Measurements from ENCODE around the gene GPC6. TPM values are rescaled to one million over a fixed set of nuclear protein-coding genes. Genes with fewer than 3 reads are reported as not detected.
A peak's percentile ranks its signal among the peaks of the same experiment; 100 is the strongest.

The GPC6 gene
- total and polyA plus RNA-seq, 12 donors: 0.15 to 5.4 (median 2.5) TPM

GRCh38 chr13:93861818-93862217, 635.2 kb downstream of the GPC6 start:
- ATAC-seq: peak in 5 of 8 donors; percentile 51 to 95 (median 62)
- TF ChIP-seq, protein P1, sequence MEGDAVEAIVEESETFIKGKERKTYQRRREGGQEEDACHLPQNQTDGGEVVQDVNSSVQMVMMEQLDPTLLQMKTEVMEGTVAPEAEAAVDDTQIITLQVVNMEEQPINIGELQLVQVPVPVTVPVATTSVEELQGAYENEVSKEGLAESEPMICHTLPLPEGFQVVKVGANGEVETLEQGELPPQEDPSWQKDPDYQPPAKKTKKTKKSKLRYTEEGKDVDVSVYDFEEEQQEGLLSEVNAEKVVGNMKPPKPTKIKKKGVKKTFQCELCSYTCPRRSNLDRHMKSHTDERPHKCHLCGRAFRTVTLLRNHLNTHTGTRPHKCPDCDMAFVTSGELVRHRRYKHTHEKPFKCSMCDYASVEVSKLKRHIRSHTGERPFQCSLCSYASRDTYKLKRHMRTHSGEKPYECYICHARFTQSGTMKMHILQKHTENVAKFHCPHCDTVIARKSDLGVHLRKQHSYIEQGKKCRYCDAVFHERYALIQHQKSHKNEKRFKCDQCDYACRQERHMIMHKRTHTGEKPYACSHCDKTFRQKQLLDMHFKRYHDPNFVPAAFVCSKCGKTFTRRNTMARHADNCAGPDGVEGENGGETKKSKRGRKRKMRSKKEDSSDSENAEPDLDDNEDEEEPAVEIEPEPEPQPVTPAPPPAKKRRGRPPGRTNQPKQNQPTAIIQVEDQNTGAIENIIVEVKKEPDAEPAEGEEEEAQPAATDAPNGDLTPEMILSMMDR (IDR thresholded peaks at IDR 0.05): no peak
- Histone ChIP-seq H3K9me3 (no peaks in the 10 kb centered on the region), H3K27ac (no peak overlapping the region), H3K27me3 (no peaks in the 10 kb centered on the region), H3K4me1 (peaks cover 0 to 7% (median 0%) of the 10 kb centered on the region in 9 donors), H3K4me3 (no peak overlapping the region), H3K36me3 (no peaks in the 10 kb centered on the region)
- DNase-seq: no peak
- WGBS, 2 donors: 28 to 33% methylated on average over 4 of the region's 4 CpGs
- intact Hi-C loops (cut with DNase I): no loop called here

GRCh38 chr13:93862259-93862658, 635.7 kb downstream of the GPC6 start:
- H3K27ac ChIP-seq: no peak overlapping the region
- intact Hi-C loops (cut with DNase I): no loop called here

GRCh38 chr13:93865235-93865634, 638.6 kb downstream of the GPC6 start:
- no peak overlapping the region for H3K4me3 ChIP-seq
- DNase-seq (no peak), ATAC-seq (no peak)
- TF ChIP-seq, protein P1 (IDR thresholded peaks at IDR 0.05): no peak
- no peaks in the 10 kb centered on the region for H3K27me3 ChIP-seq
- peaks cover 0 to 7% (median 0%) of the 10 kb centered on the region in 9 donors for H3K4me1 ChIP-seq
- H3K27ac ChIP-seq: no peak overlapping the region
- WGBS, 2 donors: 74 to 75% methylated on average over 3 of the region's 3 CpGs
- no peaks in the 10 kb centered on the region for H3K36me3 ChIP-seq
- H3K9me3 ChIP-seq: no peaks in the 10 kb centered on the region
- intact Hi-C loops (cut with DNase I): no loop called here

More at GRCh38 chr13:93862259-93862658, 635.7 kb downstream of the GPC6 start:
- Histone ChIP-seq H3K4me3 (no peak overlapping the region), H3K27me3 (no peaks in the 10 kb centered on the region), H3K36me3 (no peaks in the 10 kb centered on the region), H3K9me3 (no peaks in the 10 kb centered on the region), H3K4me1 (peaks cover 0 to 7% (median 0%) of the 10 kb centered on the region in 9 donors)
- DNase-seq: no peak
- TF ChIP-seq, protein P1 (IDR thresholded peaks at IDR 0.05): no peak
- ATAC-seq: peak in 1 of 8 donors; percentile 13
- 60 to 85% methylated on average over 2 of the region's 2 CpGs for WGBS, 2 donors

GRCh38 chr13:93867481-93867880, 640.9 kb downstream of the GPC6 start:
- DNase-seq (no peak), ATAC-seq (no peak)
- Histone ChIP-seq H3K27me3 (no peaks in the 10 kb centered on the region), H3K27ac (no peak overlapping the region), H3K4me1 (peaks cover 0 to 3% (median 0%) of the 10 kb centered on the region in 9 donors), H3K9me3 (no peaks in the 10 kb centered on the region), H3K36me3 (no peaks in the 10 kb centered on the region), H3K4me3 (no peak overlapping the region)
- WGBS, 2 donors: 89 to 98% methylated on average over 3 of the region's 3 CpGs
- intact Hi-C loops (cut with DNase I): no loop called here
- TF ChIP-seq, protein P1 (IDR thresholded peaks at IDR 0.05): no peak

Measured in heart right ventricle (tissue), 16 donors.